Measurements from ENCODE around the gene TMEM54.
"Not testable (repeated sequence)": the region's sequence is repeated elsewhere in the genome, so short reads cannot be mapped to it uniquely, and the experiment has no call there.

TMEM54 gene

GRCh38 chr1:32924881-32925344, 23.7 kb upstream of the TMEM54 start:
- DNase-seq = peak in 7 of 42 donors; percentile 9 to 24 (median 19)
- intact Hi-C loops (cut with DNase I) = no loop called here

- peak in 7 of 42 donors; percentile 14 to 39 (median 22) for DNase-seq
- intact Hi-C loops (cut with DNase I) = no loop called here
These were observed 19.6 kb upstream of the TMEM54 start for GRCh38 chr1:32920833-32921232.

DNA sequence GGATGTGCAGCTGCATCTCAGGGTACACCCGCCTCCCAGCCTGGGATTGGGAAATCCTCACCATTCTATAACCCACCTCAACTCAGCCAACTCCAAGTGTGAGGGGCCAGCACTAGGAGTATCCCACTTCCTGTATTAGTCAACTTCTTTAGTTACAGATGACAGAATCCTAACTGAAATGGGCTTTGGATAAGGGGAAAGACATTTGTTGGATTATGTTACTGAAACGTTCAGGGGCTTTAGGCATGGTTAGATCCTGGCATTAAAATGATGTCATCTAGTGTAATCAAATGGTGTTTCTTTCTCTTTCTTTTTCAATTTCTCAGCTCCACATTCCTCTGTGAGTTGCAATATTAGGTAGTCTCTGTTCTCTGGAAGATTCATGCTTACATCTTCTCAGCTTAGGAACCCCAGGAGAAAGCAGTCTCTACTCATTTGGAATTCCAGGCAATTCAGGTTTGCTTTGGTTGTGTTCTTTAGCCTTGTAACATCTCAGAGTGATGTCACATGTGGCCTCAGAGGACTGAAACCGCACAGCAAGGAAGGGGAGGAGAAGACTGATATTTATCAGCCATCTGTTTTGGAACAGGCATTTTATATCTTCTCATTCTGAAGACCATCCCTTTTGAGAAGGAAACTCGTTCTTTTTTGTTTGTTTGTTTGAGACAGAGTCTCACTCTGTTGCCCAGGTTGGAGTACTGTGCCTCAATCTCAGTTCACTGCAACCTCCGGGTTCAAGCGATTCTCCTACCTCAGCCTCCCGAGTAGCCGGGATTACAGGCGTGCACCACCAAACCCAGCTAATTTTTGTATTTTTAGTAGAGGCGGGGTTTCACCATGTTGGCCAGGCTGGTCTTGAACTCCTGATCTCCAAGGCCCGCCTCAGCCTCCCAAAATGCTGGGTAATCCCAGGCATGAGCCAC, 18.9 kb upstream of the TMEM54 start:
- intact Hi-C loops (cut with DNase I) = no loop called here
- no peak for DNase-seq

GRCh38 chr1:32918179-32918578, 17.0 kb upstream of the TMEM54 start:
- DNase-seq = no peak
- intact Hi-C loops (cut with DNase I) = no loop called here

DNA sequence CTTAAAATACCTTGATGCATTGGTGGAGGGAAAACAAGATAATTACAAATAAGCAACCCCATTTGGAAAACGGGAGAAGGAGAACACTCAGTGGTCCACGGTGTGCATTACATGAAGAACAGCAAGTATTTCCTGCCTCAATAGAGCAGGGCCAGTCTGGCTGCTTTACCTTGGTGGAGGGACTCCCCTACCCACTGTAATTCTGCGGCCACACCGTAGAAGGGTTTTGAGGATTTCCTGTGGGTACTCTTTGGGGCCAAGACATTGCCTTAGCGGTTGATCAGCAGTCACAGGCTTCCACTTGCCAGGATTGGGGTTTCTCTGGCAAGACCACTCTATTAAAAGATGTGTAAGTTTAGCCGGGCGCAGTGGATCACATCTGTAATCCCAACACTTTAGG, 16.3 kb upstream of the TMEM54 start:
- intact Hi-C loops (cut with DNase I) = no loop called here
- no peak for DNase-seq

DNA sequence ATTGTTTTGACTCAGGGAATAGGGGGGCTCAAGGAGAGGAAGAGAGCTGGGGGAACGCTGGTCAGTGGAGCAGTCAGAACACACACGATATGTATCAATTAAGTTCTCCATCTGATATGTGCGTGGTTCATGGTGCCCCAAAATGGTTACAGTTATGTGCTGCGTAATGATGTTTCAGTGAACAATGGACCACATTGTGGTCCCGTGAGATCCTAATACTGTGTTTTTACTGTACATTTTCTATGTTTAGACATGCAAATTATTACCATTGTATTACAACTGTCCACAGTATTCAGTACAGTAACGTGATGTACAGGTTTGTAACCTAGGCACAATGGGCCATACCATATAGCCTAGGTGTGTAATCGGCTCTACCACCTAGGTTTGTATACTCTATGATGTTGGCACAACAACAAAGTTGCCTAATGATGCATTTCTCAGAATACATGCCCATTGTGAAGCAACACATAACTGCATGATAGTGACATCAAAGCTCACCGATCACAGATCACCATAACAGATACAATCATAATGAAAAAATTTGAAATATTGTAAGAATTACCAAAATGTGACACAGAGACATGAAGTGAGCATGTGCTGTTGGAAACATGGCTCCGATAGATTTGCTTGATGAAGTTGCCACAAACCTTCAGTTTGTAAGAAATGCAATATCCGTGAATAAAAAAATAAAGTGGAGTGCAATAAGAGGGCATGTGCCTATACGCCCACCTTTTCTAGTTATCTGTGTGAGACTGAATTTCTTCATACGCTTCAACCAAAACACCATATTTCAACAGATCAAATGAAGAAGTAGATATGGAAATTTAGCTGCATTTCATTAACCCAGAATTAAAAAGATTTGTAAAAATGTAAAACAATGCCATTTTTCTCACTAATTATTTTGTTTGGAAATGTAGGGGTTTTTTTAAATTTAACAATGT, 14.8 kb upstream of the TMEM54 start:
- no peak for DNase-seq
- intact Hi-C loops (cut with DNase I) = no loop called here

DNA sequence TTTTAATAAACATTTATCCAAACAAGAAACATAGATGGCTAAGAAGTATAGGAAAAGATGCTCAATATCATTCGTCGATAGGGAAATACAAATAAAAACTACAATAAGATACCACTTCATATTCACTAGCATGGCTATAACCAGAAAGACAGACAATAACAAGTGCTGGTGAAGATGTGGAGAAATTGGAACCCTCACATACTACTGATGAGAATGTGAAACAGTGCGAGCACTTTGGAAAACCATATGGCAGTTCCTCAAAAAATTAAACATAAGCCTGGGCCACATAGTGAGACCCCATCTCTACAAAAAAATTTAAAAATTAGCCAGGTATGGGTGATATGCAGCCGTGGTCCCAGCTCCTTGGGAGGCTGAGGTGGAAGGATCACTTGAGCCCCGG, 9.1 kb upstream of the TMEM54 start:
- no peak for DNase-seq
- intact Hi-C loops (cut with DNase I) = no loop called here

- intact Hi-C loops (cut with DNase I) = no loop called here
- DNase-seq = peak in 2 of 42 donors; percentile 30 to 33
These were observed 6.2 kb upstream of the TMEM54 start for GRCh38 chr1:32907435-32907834.

GRCh38 chr1:32906654-32907053, 5.5 kb upstream of the TMEM54 start:
- intact Hi-C loops (cut with DNase I) = no loop called here
- peak in 1 of 42 donors; percentile 5 for DNase-seq

GRCh38 chr1:32905588-32905987, 4.4 kb upstream of the TMEM54 start:
- intact Hi-C loops (cut with DNase I) = not testable (repeated sequence)

DNA sequence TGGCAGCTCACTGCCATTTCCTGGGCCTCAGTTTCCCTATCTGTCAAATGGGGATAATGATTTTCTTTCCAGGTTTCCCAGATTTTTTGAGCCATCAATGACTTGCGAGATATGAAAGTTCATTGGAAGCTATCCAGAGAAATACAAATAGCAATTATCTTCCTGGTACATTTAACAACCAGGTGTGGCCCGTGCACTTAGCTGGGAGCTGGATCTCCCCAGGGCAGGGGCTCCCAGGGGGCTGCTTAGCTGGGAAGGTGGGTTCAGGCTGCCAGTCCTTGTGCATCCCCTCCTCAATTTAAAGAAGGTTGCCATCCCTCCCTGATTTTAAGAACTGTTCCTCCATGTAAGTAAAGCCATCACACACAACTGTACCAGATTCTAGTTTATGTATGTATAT, 3.6 kb upstream of the TMEM54 start:
- intact Hi-C loops (cut with DNase I) = no loop called here
- no peak for DNase-seq

More at GRCh38 chr1:32905588-32905987, 4.4 kb upstream of the TMEM54 start:
- not testable (repeated sequence) for DNase-seq

DNA sequence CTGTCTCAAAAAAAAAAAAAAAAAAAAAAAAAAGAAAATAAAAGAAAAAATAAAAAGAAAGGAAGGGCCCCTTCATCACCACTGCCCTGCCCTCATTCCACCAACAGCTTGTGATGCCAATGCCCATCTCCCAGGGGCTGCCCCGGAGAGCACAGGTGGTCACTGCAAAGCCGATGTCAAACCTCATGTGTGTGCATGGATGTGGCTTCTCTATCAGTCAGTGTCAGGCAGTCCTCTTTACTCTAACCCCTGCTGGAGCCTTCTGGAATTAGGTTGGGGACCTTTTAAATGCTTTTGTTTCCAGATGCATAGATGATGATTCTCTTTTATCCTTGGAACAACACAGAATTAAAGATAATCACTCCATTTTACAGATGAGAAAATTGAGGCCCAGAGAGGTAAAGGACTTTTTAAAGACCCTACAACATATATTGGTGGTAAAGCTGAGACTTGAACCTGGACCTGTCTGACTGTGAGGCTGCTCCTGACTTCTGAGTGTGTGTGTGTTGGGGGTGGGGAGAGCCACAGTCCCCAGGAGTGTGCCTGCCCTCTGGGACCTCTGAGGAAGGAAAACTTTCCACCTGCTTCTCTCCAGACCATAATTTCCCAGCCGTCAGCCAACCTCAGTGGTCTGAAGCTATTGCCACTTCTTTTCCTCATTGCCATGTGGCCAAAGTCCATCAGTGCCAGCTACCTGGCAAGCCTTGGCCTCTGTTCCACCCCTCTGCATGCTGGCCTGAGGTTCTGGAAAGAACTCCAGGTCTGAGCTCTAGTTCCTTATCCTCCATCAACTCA, 3.0 kb upstream of the TMEM54 start:
- DNase-seq = peak in 1 of 42 donors; percentile 1
- intact Hi-C loops (cut with DNase I) = no loop called here

DNA sequence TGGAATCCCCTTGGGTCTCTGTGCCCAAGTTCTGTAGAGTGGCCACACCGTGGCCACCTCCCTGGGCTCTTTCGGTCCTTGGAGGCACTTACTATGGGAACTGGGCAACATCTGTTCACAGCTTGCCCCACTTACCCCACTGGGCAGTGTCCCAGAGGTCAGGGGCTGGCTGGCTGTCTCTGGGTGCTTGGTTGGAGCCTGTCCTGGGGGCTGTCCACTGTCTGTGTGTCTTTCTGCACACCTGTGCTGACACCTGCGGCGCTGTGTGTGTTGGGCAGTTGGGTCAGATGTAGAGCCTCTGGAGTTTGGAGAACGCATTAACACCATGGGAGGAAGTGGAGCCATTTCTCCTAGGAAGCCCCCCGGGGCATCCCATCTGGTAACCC, 1.3 kb upstream of the TMEM54 start:
- intact Hi-C loops (cut with DNase I) = no loop called here
- DNase-seq = peak in 1 of 42 donors; percentile 8

DNA sequence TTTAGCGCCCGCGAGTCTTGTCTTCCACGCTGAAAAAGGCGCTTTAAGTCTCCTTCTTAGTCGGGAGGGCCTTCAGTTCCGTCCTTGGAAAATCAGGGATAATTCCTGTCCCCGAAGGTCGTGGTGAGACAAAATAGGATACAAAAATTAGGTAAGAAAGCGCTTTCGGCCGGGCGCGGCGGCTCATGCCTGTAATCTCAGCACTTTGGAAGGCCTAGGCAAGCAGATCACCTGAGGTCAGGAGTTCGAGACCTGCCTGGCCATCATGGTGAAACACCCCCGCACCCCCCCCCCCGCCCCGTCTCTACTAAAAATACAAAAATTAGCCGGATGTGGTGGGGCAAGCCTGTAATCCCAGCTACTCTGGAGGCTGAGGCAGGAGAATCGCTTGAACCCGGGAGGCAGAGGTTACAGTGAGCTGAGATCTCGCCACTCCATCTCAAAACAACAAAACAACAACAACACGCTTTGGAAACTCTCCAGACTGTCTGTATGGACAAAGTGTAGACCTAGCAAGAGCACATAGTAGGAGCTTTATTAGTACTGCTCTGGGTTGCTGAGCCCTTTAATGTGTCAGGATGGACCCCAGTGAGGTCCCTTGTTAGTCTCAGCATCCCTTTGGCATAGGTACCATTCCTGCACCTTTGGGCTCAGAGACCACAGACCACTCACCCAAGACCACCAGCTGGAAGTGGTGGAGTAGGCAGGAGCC, 790 bp upstream of the TMEM54 start:
- DNase-seq = no peak
- intact Hi-C loops (cut with DNase I) = no loop called here

GRCh38 chr1:32900371-32900955, 726 bp downstream of the TMEM54 start:
- DNase-seq = peak in 1 of 42 donors; percentile 11
- intact Hi-C loops (cut with DNase I) = no loop called here

DNA sequence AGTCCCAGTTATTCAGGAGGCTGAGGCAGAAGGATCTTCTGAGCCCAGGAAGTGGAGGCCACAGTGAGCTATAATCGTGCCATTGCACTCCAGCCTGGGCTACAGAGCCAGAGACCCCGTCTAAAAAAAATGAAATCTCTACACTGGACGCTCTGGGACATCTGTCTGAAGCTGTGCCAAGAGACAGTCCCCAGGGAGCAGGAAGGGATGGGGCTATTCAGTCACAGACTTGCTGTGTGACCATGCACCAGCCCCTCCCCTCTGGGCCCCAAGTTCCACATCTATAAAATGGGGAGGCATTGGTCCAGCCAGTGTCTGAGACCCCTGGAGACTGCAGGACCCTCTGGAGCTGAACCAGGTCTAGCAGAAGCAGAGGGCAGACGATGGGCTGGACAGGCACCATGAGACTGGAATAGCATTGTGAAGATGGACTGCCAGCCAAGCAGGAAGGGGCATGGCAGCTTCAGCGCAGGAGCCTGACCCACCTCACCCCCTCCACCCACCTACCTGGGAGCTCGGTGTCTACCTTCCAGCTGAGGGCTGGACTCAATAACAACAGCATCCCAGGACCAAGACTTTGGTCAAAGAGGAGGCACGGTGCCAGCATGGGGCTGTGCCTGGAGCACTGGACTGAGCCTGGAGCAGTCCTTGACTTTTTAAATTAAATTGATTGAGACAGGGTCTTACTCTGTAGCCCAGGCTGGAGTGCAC, 1.4 kb downstream of the TMEM54 start:
- DNase-seq = no peak
- intact Hi-C loops (cut with DNase I) = no loop called here

DNA sequence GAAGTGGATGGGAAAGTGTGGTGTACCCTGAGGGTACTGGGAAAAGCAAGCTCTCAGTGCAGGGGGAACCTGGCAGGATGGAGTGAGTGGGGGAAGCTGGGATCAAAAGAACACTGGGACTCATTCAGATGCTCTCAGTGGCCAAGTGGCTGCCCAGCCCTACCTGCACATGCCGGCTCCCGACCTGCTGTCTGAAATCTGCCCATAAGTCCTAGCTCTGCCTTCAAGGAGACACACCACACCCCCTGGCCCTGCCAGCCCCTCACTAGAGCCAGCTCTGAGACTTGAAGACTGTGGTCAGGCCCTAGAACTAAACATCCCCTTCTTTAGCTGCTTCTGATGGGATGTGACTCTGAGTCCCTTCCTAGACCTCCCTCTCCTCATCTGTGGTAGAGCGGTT, 2.2 kb downstream of the TMEM54 start:
- DNase-seq = no peak
- intact Hi-C loops (cut with DNase I) = no loop called here
